HL-60 (cell line): ENCODE measurements around the gene CXCL11.

Experiments used
- POLR2AphosphoS5 ChIP-seq: IDR thresholded peaks from 2 replicates; pipeline ENCODE4 v1.6.1; 2012; ENCODE audit warnings: low read depth
- TF ChIP-seq, protein P1 (sequence below): IDR thresholded peaks from one replicate; pipeline ENCODE4 v1.5.1; 2011; ENCODE audit warnings: low read length, control low read depth, inconsistent platforms; ENCODE audit not compliant: insufficient read depth
- TF ChIP-seq, protein P2 (sequence below): IDR thresholded peaks from 2 replicates; pipeline ENCODE4 v1.6.1; 2012; ENCODE audit warnings: low read depth; ENCODE audit not compliant: insufficient replicate concordance

DNA sequence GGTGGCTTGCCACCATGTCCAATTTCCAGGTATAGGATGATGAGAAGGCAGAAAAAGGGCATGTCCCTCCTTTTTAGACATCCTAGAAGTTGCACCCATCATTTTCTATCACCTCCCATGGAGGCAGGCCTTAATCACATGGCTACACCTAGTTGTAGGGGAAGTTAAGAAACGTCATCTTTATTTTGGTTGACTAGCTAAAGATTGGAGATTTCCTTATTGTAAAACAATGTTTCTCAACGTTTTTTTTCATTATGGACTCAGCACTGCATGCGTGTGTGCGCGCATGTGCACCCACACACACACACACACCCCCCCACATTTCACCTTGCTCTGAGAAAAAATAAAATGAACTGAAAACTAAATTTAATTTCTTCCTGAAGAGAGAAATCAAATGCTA is 26.6 kb downstream of the CXCL11 start:
- TF ChIP-seq, protein P1, sequence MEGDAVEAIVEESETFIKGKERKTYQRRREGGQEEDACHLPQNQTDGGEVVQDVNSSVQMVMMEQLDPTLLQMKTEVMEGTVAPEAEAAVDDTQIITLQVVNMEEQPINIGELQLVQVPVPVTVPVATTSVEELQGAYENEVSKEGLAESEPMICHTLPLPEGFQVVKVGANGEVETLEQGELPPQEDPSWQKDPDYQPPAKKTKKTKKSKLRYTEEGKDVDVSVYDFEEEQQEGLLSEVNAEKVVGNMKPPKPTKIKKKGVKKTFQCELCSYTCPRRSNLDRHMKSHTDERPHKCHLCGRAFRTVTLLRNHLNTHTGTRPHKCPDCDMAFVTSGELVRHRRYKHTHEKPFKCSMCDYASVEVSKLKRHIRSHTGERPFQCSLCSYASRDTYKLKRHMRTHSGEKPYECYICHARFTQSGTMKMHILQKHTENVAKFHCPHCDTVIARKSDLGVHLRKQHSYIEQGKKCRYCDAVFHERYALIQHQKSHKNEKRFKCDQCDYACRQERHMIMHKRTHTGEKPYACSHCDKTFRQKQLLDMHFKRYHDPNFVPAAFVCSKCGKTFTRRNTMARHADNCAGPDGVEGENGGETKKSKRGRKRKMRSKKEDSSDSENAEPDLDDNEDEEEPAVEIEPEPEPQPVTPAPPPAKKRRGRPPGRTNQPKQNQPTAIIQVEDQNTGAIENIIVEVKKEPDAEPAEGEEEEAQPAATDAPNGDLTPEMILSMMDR = no peak
- no peak for TF ChIP-seq POLR2AphosphoS5
- TF ChIP-seq, protein P2, sequence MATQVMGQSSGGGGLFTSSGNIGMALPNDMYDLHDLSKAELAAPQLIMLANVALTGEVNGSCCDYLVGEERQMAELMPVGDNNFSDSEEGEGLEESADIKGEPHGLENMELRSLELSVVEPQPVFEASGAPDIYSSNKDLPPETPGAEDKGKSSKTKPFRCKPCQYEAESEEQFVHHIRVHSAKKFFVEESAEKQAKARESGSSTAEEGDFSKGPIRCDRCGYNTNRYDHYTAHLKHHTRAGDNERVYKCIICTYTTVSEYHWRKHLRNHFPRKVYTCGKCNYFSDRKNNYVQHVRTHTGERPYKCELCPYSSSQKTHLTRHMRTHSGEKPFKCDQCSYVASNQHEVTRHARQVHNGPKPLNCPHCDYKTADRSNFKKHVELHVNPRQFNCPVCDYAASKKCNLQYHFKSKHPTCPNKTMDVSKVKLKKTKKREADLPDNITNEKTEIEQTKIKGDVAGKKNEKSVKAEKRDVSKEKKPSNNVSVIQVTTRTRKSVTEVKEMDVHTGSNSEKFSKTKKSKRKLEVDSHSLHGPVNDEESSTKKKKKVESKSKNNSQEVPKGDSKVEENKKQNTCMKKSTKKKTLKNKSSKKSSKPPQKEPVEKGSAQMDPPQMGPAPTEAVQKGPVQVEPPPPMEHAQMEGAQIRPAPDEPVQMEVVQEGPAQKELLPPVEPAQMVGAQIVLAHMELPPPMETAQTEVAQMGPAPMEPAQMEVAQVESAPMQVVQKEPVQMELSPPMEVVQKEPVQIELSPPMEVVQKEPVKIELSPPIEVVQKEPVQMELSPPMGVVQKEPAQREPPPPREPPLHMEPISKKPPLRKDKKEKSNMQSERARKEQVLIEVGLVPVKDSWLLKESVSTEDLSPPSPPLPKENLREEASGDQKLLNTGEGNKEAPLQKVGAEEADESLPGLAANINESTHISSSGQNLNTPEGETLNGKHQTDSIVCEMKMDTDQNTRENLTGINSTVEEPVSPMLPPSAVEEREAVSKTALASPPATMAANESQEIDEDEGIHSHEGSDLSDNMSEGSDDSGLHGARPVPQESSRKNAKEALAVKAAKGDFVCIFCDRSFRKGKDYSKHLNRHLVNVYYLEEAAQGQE = no peak
